ENCODE results near the gene TDP1. TPM values are rescaled to one million over a fixed set of nuclear protein-coding genes. Genes with fewer than 3 reads are reported as not detected.

The TDP1 gene
- total and polyA plus RNA-seq, 4 donors = 3.3 to 10.6 (median 4.2) TPM

- no peaks in the 10 kb centered on the region for H3K27me3 ChIP-seq (ENCODE audit: control insufficient read depth in 4 of 4, insufficient read depth in 4 of 4, low read length in 3 of 4)
- H3K36me3 ChIP-seq (ENCODE audit: control insufficient read depth in 4 of 4, insufficient read depth in 3 of 4, low read depth in 1 of 4, low read length in 3 of 4) = peaks cover 5 to 13% (median 8%) of the 10 kb centered on the region in 4 donors
- TF ChIP-seq ATF3 (IDR thresholded peaks at IDR 0.05) (no peak), MAX (IDR thresholded peaks at IDR 0.05) (no peak), JUND (IDR thresholded peaks at IDR 0.05) (no peak), RXRA (IDR thresholded peaks at IDR 0.05) (no peak), HNF4A (conservative IDR thresholded peaks at IDR 0.05) (no peak)
- H3K9me3 ChIP-seq (ENCODE audit: control insufficient read depth in 4 of 4, low read length in 3 of 4) = no peaks in the 10 kb centered on the region
- 95% methylated on average over 5 of the region's 5 CpGs for WGBS
- H3K27ac ChIP-seq (ENCODE audit: low read depth in 1 of 2, low read length in 2 of 2) = no peak overlapping the region
- DNase-seq (ENCODE audit: low spot score) = no peak
- peaks cover 0 to 16% (median 11%) of the 10 kb centered on the region in 4 donors for H3K4me1 ChIP-seq (ENCODE audit: control insufficient read depth in 4 of 4, insufficient read depth in 4 of 4, low read length in 3 of 4)
- no peak overlapping the region for H3K4me3 ChIP-seq (ENCODE audit: low read depth in 1 of 3, low read length in 3 of 3)
- no peak overlapping the region for H3K9ac ChIP-seq (ENCODE audit: low read depth in 1 of 2, low read length in 2 of 2)
Measured at GRCh38 chr14:89986462-89987160, 30.9 kb downstream of the TDP1 start.

- H3K9ac ChIP-seq (ENCODE audit: low read depth in 1 of 2, low read length in 2 of 2) = no peak overlapping the region
- H3K27me3 ChIP-seq (ENCODE audit: control insufficient read depth in 4 of 4, insufficient read depth in 4 of 4, low read length in 3 of 4) = no peaks in the 10 kb centered on the region
- no peak for DNase-seq (ENCODE audit: low spot score)
- peaks cover 0 to 17% (median 12%) of the 10 kb centered on the region in 4 donors for H3K4me1 ChIP-seq (ENCODE audit: control insufficient read depth in 4 of 4, insufficient read depth in 4 of 4, low read length in 3 of 4)
- no peak overlapping the region for H3K27ac ChIP-seq (ENCODE audit: low read depth in 1 of 2, low read length in 2 of 2)
- H3K9me3 ChIP-seq (ENCODE audit: control insufficient read depth in 4 of 4, low read length in 3 of 4) = no peaks in the 10 kb centered on the region
- H3K4me3 ChIP-seq (ENCODE audit: low read depth in 1 of 3, low read length in 3 of 3) = no peak overlapping the region
- no peak for TF ChIP-seq FOXA1 (IDR thresholded peaks at IDR 0.05)
- no peak for TF ChIP-seq RXRA (IDR thresholded peaks at IDR 0.05)
- no peak for TF ChIP-seq FOXA2 (IDR thresholded peaks at IDR 0.05)
- TF ChIP-seq TAF1 (conservative IDR thresholded peaks at IDR 0.05) = no peak
- TF ChIP-seq GABPA (IDR thresholded peaks at IDR 0.05 in 1 of 2, conservative IDR thresholded peaks at IDR 0.05 in 1 of 2) = no peak
- no peak for TF ChIP-seq ATF3 (IDR thresholded peaks at IDR 0.05)
- no peak for TF ChIP-seq JUND (IDR thresholded peaks at IDR 0.05)
- no peak for TF ChIP-seq RAD21 (IDR thresholded peaks at IDR 0.05)
- no peak for TF ChIP-seq HNF4G (IDR thresholded peaks at IDR 0.05)
- TF ChIP-seq SP1 (IDR thresholded peaks at IDR 0.05) = no peak
- TF ChIP-seq EGR1 (IDR thresholded peaks at IDR 0.05; ENCODE audit: low read depth in 2 of 2) = no peak
- TF ChIP-seq NR2F2 (IDR thresholded peaks at IDR 0.05) = no peak
- no peak for TF ChIP-seq MAX (IDR thresholded peaks at IDR 0.05)
- no peak for TF ChIP-seq REST (IDR thresholded peaks at IDR 0.05)
- TF ChIP-seq HNF4A (conservative IDR thresholded peaks at IDR 0.05) = no peak
- peaks cover 5 to 13% (median 6%) of the 10 kb centered on the region in 4 donors for H3K36me3 ChIP-seq (ENCODE audit: control insufficient read depth in 4 of 4, insufficient read depth in 3 of 4, low read depth in 1 of 4, low read length in 3 of 4)
Measured at GRCh38 chr14:89987161-89987475, 31.4 kb downstream of the TDP1 start.
